GM12878 (cell line): Measurements from ENCODE around the gene RCN1. TPM values are rescaled to one million over a fixed set of nuclear protein-coding genes. Genes with fewer than 3 reads are reported as not detected.

ENCODE experiments used
- ATF2 ChIP-seq: IDR thresholded peaks from 2 replicates; pipeline ENCODE4 v1.6.1; 2012; ENCODE audit warnings: low read length, inconsistent platforms
- BCL11A ChIP-seq: IDR thresholded peaks from 2 replicates; pipeline ENCODE4 v1.6.1; 2011; ENCODE audit warnings: low read depth, low read length
- GATAD2B ChIP-seq: fragments of 450-650 bp; conservative IDR thresholded peaks from 2 replicates; pipeline ENCODE4 v1.6.1; 2017; ENCODE audit warnings: low read depth, mild to moderate bottlenecking, moderate library complexity
- LARP7 ChIP-seq: fragments of 450-650 bp; IDR thresholded peaks from 2 replicates; pipeline ENCODE4 v1.6.1; 2017; ENCODE audit warnings: mild to moderate bottlenecking
- NFIC ChIP-seq: IDR thresholded peaks from 2 replicates; pipeline ENCODE4 v1.6.1; 2012; ENCODE audit warnings: low read depth, mild to moderate bottlenecking, inconsistent platforms, low read length, moderate library complexity
- PBX3 ChIP-seq: IDR thresholded peaks from 2 replicates; pipeline ENCODE4 v1.6.1; 2011; ENCODE audit warnings: mild to moderate bottlenecking, low read depth, low read length, moderate library complexity; ENCODE audit not compliant: insufficient replicate concordance
- POLR2AphosphoS5 ChIP-seq: IDR thresholded peaks from 2 replicates; pipeline ENCODE4 v1.6.1; 2011; ENCODE audit warnings: mild to moderate bottlenecking, low read length, inconsistent platforms
- RCOR1 ChIP-seq: conservative IDR thresholded peaks from 2 replicates; pipeline ENCODE4 v1.6.1; 2012; ENCODE audit warnings: low read depth, low read length, improper control_type of control experiment
- RELB ChIP-seq: fragments of 450-650 bp; IDR thresholded peaks from 2 replicates; pipeline ENCODE4 v1.6.1; 2017; ENCODE audit warnings: low read depth, mild to moderate bottlenecking, moderate library complexity
- SIX5 ChIP-seq: IDR thresholded peaks from 2 replicates; pipeline ENCODE4 v1.6.1; 2011; ENCODE audit warnings: mild to moderate bottlenecking, low read depth, low read length, moderate library complexity; ENCODE audit not compliant: severe bottlenecking
- SRF ChIP-seq, 2 experiments: IDR thresholded peaks; 2 replicates each; pipeline ENCODE4 v1.6.1; 2011; ENCODE audit warnings: low read depth in 2 of 2, low read length in 2 of 2, mild to moderate bottlenecking in 1 of 2, moderate library complexity in 1 of 2
- TCF12 ChIP-seq: IDR thresholded peaks from 2 replicates; pipeline ENCODE4 v1.6.1; 2011; ENCODE audit warnings: low read depth, mild to moderate bottlenecking, low read length
- ZNF207 ChIP-seq: fragments of 450-650 bp; IDR thresholded peaks from 2 replicates; pipeline ENCODE4 v1.6.1; 2014; ENCODE audit warnings: antibody characterized with exemption, mild to moderate bottlenecking, borderline replicate concordance
- ZNF217 ChIP-seq: fragments of 450-650 bp; IDR thresholded peaks from 2 replicates; pipeline ENCODE4 v1.6.1; 2017; ENCODE audit warnings: antibody characterized with exemption, mild to moderate bottlenecking
- ZNF687 ChIP-seq: fragments of 450-650 bp; IDR thresholded peaks from 2 replicates; pipeline ENCODE4 v1.6.1; 2017; ENCODE audit warnings: mild to moderate bottlenecking, moderate library complexity
- ZSCAN29 ChIP-seq: fragments of 450-650 bp; IDR thresholded peaks from 2 replicates; pipeline ENCODE4 v1.6.1; 2017; ENCODE audit warnings: mild to moderate bottlenecking, moderate library complexity
- ZZZ3 ChIP-seq: IDR thresholded peaks from 2 replicates; pipeline ENCODE4 v1.6.1; 2011; ENCODE audit warnings: low read depth; ENCODE audit not compliant: control insufficient read depth, insufficient read length
- polyA plus RNA-seq, 11 experiments: library from polyadenylated mRNA; depleted of rRNA in 4 of 11; unstranded in 6 of 11; stranded (reverse) in 5 of 11; fragments of >200 nt; fragmentation: Nextera tagmentation in 4 of 11; fragmentation: Illumina TruSeq in 1 of 11; extraction: Ambion mirVana in 4 of 11; extraction: Trizol in 1 of 11; gene quantifications; 1 replicate in 1 of 11; 2 replicates in 10 of 11; pipeline versions ENCODE4 v1.2.1 to v1.2.3, GENCODE V29; 2011 to 2016; ENCODE audit warnings: inconsistent platforms in 2 of 11, missing spikeins in 2 of 11, low read depth in 1 of 11
- total RNA-seq, 4 experiments: library from RNA; depleted of rRNA in 3 of 4; stranded (reverse); fragments of >200 nt in 3 of 4; fragmentation: Illumina TruSeq in 1 of 4; extraction: Trizol in 1 of 4; gene quantifications; 2 replicates each; pipeline versions ENCODE4 v1.2.1 to v1.2.3, GENCODE V29; 2013 to 2021
- TF ChIP-seq, protein P1 (sequence below): fragments of 150-350 bp; IDR thresholded peaks from 2 replicates; pipeline ENCODE4 v1.6.1; 2016; ENCODE audit warnings: low read depth, low read length

RCN1 gene
- total and polyA plus RNA-seq, 10 of the 15 experiments (the other 5 are each of a cell fraction or from before 2014, with no cell fraction given): 17.6 to 76.7 (median 56.4) TPM

DNA sequence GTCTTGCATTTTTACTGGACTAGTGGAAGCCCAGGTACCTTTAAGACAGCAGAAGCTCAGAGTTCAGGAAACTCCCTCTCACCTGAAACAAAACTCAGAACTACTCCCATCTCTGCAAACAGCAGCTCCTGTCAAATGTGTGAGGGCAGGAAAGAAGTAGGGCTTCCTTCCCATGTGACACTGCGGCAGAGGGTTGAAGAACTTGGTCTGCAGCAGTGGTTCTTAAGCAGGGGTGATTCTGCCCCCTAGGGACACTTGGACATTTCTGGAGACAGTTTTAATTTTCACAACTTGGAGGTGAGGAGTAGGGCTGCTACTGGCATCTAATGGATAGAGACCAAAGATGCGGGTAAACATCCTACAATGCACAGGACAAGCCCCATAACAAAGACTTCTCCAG, 63.4 kb downstream of the RCN1 start (continued):
- no peak for TF ChIP-seq SRF (IDR thresholded peaks at IDR 0.05; ENCODE audit: low read depth in 2 of 2, low read length in 2 of 2)
- TF ChIP-seq RCOR1: no peak
- no peak for TF ChIP-seq POLR2AphosphoS5
- no peak for TF ChIP-seq ZNF207
- TF ChIP-seq ZZZ3: no peak
- no peak for TF ChIP-seq GATAD2B
- no peak for TF ChIP-seq BCL11A
- TF ChIP-seq, protein P1, sequence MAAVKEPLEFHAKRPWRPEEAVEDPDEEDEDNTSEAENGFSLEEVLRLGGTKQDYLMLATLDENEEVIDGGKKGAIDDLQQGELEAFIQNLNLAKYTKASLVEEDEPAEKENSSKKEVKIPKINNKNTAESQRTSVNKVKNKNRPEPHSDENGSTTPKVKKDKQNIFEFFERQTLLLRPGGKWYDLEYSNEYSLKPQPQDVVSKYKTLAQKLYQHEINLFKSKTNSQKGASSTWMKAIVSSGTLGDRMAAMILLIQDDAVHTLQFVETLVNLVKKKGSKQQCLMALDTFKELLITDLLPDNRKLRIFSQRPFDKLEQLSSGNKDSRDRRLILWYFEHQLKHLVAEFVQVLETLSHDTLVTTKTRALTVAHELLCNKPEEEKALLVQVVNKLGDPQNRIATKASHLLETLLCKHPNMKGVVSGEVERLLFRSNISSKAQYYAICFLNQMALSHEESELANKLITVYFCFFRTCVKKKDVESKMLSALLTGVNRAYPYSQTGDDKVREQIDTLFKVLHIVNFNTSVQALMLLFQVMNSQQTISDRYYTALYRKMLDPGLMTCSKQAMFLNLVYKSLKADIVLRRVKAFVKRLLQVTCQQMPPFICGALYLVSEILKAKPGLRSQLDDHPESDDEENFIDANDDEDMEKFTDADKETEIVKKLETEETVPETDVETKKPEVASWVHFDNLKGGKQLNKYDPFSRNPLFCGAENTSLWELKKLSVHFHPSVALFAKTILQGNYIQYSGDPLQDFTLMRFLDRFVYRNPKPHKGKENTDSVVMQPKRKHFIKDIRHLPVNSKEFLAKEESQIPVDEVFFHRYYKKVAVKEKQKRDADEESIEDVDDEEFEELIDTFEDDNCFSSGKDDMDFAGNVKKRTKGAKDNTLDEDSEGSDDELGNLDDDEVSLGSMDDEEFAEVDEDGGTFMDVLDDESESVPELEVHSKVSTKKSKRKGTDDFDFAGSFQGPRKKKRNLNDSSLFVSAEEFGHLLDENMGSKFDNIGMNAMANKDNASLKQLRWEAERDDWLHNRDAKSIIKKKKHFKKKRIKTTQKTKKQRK: no peak
- TF ChIP-seq LARP7: no peak
- TF ChIP-seq TCF12: no peak
- TF ChIP-seq ZNF687: peak; percentile 53
- no peak for TF ChIP-seq ZSCAN29
- no peak for TF ChIP-seq SIX5
- no peak for TF ChIP-seq ATF2
- TF ChIP-seq PBX3: no peak
- no peak for TF ChIP-seq NFIC
- TF ChIP-seq ZNF217: no peak
- no peak for TF ChIP-seq RELB
